DND-41 (cell line): ENCODE results near the gene PSMB11.

Source experiments
- ATAC-seq: fragments of 200-7000 bp; cut with Tn5 transposase; 3 replicates; pipeline ENCODE4 v1.9.1; 2021; ENCODE audit warnings: low read depth; ENCODE audit not compliant: insufficient read depth
- DNase-seq: peaks from one replicate; pipeline ENCODE4 v3.0.0-alpha.2; 2020
- H2AFZ ChIP-seq: 2 replicates; pipeline ENCODE4 v1.6.0; 2012; ENCODE audit warnings: low read depth, low read length
- H3K27ac ChIP-seq: 2 replicates; pipeline ENCODE4 v1.5.1; 2012; ENCODE audit warnings: low read length, inconsistent platforms
- H3K27me3 ChIP-seq: fragments of 200-600 bp; sonication (generic); 2 replicates; pipeline ENCODE4 v1.6.0; 2012; ENCODE audit warnings: low read length, mild to moderate bottlenecking, inconsistent platforms; ENCODE audit not compliant: insufficient read depth, poor library complexity
- H3K36me3 ChIP-seq: 2 replicates; pipeline ENCODE4 v1.5.1; 2012; ENCODE audit warnings: low read length, inconsistent platforms; ENCODE audit not compliant: insufficient read depth
- H3K4me1 ChIP-seq: 2 replicates; pipeline ENCODE4 v1.5.1; 2012; ENCODE audit warnings: mild to moderate bottlenecking, low read length; ENCODE audit not compliant: insufficient read depth
- H3K4me2 ChIP-seq: 2 replicates; pipeline ENCODE4 v1.6.0; 2012; ENCODE audit warnings: mild to moderate bottlenecking, moderate library complexity, low read length, inconsistent platforms; ENCODE audit not compliant: insufficient read depth
- H3K4me3 ChIP-seq, 2 experiments: fragments of 200-600 bp in 1 of 2; shearing (Covaris generic) in 1 of 2; 2 replicates each; pipeline ENCODE4 v1.5.1; 2012 to 2016; ENCODE audit warnings: inconsistent platforms in 2 of 2, low read length in 2 of 2, mild to moderate bottlenecking in 2 of 2, low read depth in 1 of 2, moderate library complexity in 1 of 2
- H3K79me2 ChIP-seq: 2 replicates; pipeline ENCODE4 v1.6.0; 2012; ENCODE audit warnings: low read length, inconsistent platforms; ENCODE audit not compliant: insufficient read depth
- H3K9ac ChIP-seq: 2 replicates; pipeline ENCODE4 v1.6.0; 2012; ENCODE audit warnings: low read depth, mild to moderate bottlenecking, inconsistent platforms, low read length, moderate library complexity
- H3K9me3 ChIP-seq: 2 replicates; pipeline ENCODE4 v1.5.1; 2012; ENCODE audit warnings: low read length, moderate library complexity, mild to moderate bottlenecking, inconsistent platforms; ENCODE audit not compliant: insufficient read depth, severe bottlenecking
- H4K20me1 ChIP-seq: 2 replicates; pipeline ENCODE4 v1.6.0; 2012; ENCODE audit warnings: low read length; ENCODE audit not compliant: insufficient read depth
- EZH2 ChIP-seq: IDR thresholded peaks from 3 replicates; pipeline ENCODE4 v1.6.1; 2012; ENCODE audit warnings: borderline replicate concordance, low read depth, mild to moderate bottlenecking, moderate library complexity, low read length, inconsistent platforms; ENCODE audit not compliant: severe bottlenecking
- TF ChIP-seq, protein P1 (sequence below): IDR thresholded peaks from 2 replicates; pipeline ENCODE4 v1.5.1; 2012; ENCODE audit warnings: borderline replicate concordance, low read length, moderate library complexity, mild to moderate bottlenecking; ENCODE audit not compliant: poor library complexity, severe bottlenecking; ENCODE audit errors: extremely low read depth

Gene PSMB11

GRCh38 chr14:23018107-23018506 is 23.9 kb upstream of the PSMB11 start:
- H4K20me1 ChIP-seq, result no peaks in the 10 kb centered on the region
- 0 out of 2 replicates have a peak, but pooled peaks cover 3% of the 10 kb centered on the region for H3K36me3 ChIP-seq

GRCh38 chr14:23020143-23021128 is 21.6 kb upstream of the PSMB11 start:
- no peak overlapping the region for H3K4me3 ChIP-seq
- TF ChIP-seq EZH2, result no peak
- TF ChIP-seq, protein P1, sequence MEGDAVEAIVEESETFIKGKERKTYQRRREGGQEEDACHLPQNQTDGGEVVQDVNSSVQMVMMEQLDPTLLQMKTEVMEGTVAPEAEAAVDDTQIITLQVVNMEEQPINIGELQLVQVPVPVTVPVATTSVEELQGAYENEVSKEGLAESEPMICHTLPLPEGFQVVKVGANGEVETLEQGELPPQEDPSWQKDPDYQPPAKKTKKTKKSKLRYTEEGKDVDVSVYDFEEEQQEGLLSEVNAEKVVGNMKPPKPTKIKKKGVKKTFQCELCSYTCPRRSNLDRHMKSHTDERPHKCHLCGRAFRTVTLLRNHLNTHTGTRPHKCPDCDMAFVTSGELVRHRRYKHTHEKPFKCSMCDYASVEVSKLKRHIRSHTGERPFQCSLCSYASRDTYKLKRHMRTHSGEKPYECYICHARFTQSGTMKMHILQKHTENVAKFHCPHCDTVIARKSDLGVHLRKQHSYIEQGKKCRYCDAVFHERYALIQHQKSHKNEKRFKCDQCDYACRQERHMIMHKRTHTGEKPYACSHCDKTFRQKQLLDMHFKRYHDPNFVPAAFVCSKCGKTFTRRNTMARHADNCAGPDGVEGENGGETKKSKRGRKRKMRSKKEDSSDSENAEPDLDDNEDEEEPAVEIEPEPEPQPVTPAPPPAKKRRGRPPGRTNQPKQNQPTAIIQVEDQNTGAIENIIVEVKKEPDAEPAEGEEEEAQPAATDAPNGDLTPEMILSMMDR, result no peak
- no peak overlapping the region for H3K27ac ChIP-seq
- no peaks in the 10 kb centered on the region for H3K4me1 ChIP-seq
- DNase-seq, result no peak
- no peaks in the 10 kb centered on the region for H3K27me3 ChIP-seq
- peaks cover under 1% of the 10 kb centered on the region; the same call in 1 of the 2 replicates for H4K20me1 ChIP-seq
- no peaks in the 10 kb centered on the region for H3K9me3 ChIP-seq
- no peak for ATAC-seq
- H2AFZ ChIP-seq, result no peak overlapping the region
- no peak overlapping the region for H3K9ac ChIP-seq
- no peaks in the 10 kb centered on the region for H3K79me2 ChIP-seq
- no peak overlapping the region for H3K4me2 ChIP-seq
- H3K36me3 ChIP-seq, result peaks cover 14% of the 10 kb centered on the region

More at GRCh38 chr14:23018107-23018506, 23.9 kb upstream of the PSMB11 start:
- Histone ChIP-seq H3K79me2 (no peaks in the 10 kb centered on the region), H3K27ac (no peak overlapping the region), H2AFZ (no peak overlapping the region), H3K27me3 (no peaks in the 10 kb centered on the region), H3K9me3 (no peaks in the 10 kb centered on the region), H3K4me1 (no peaks in the 10 kb centered on the region), H3K4me3 (no peak overlapping the region), H3K9ac (no peak overlapping the region), H3K4me2 (no peak overlapping the region)
- no peak for TF ChIP-seq EZH2
- TF ChIP-seq, protein P1, result no peak
- ATAC-seq (no peak), DNase-seq (no peak)

- TF ChIP-seq, protein P1, result no peak
- no peak for TF ChIP-seq EZH2
- Histone ChIP-seq H3K4me3 (no peak overlapping the region), H3K4me1 (no peaks in the 10 kb centered on the region), H3K36me3 (peaks cover 24% of the 10 kb centered on the region), H3K9me3 (no peaks in the 10 kb centered on the region), H3K27me3 (no peaks in the 10 kb centered on the region), H3K27ac (no peak overlapping the region), H4K20me1 (peaks cover 6% of the 10 kb centered on the region; the same call in 1 of the 2 replicates), H3K9ac (no peak overlapping the region), H3K4me2 (no peak overlapping the region), H3K79me2 (no peaks in the 10 kb centered on the region), H2AFZ (no peak overlapping the region)
- DNase-seq, result no peak
- ATAC-seq, result no peak
Measured at GRCh38 chr14:23021434-23021833, 20.6 kb upstream of the PSMB11 start.
